GM12875 (cell line): Measurements from ENCODE around the gene OR6A2.
"Not testable (repeated sequence)": the region's sequence is repeated elsewhere in the genome, so short reads cannot be mapped to it uniquely, and the experiment has no call there.

ENCODE experiments used
- H3K4me3 ChIP-seq: one replicate; pipeline ENCODE4 v1.5.1; 2011; ENCODE audit warnings: low read depth, low read length, control low read depth
- CTCF ChIP-seq: IDR thresholded peaks from 2 replicates; pipeline ENCODE4 v1.5.1; 2011; ENCODE audit warnings: low read depth, mild to moderate bottlenecking, control low read depth, inconsistent platforms, low read length, moderate library complexity, borderline replicate concordance; ENCODE audit not compliant: insufficient read depth

OR6A2 gene

GRCh38 chr11:6828103-6828502 is 28.6 kb upstream of the OR6A2 start:
- no peak overlapping the region for H3K4me3 ChIP-seq
- no peak for TF ChIP-seq CTCF

- TF ChIP-seq CTCF, result no peak
These were observed 25.8 kb upstream of the OR6A2 start for GRCh38 chr11:6825231-6825744.

GRCh38 chr11:6824136-6824823 is 24.8 kb upstream of the OR6A2 start:
- H3K4me3 ChIP-seq, result no peak overlapping the region
- no peak for TF ChIP-seq CTCF

More at GRCh38 chr11:6825231-6825744, 25.8 kb upstream of the OR6A2 start:
- H3K4me3 ChIP-seq, result no peak overlapping the region

GRCh38 chr11:6818967-6819366 is 19.5 kb upstream of the OR6A2 start:
- no peak for TF ChIP-seq CTCF
- no peak overlapping the region for H3K4me3 ChIP-seq

- no peak for TF ChIP-seq CTCF
- H3K4me3 ChIP-seq, result no peak overlapping the region
These were observed 18.2 kb upstream of the OR6A2 start for GRCh38 chr11:6817694-6818093.

DNA sequence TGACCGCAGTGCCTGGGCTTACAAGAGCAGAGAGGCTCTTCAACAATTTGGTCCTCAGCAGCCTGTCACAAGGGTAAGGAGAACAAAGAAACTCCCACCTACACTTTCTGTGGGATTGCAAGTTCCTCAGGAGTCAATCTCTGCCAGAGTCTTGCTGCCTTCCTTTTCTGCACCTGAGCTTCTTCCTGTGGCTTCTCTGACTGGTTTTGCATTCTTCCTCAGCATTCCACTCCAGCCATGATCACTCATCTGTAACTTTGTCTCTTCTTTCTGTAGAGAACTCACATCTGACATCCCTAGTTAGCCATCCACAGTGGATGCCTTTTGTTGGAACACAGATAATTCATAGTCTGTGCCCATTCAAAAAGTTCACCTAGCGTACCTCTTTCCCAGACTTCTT is 14.2 kb upstream of the OR6A2 start:
- TF ChIP-seq CTCF, result no peak
- no peak overlapping the region for H3K4me3 ChIP-seq

DNA sequence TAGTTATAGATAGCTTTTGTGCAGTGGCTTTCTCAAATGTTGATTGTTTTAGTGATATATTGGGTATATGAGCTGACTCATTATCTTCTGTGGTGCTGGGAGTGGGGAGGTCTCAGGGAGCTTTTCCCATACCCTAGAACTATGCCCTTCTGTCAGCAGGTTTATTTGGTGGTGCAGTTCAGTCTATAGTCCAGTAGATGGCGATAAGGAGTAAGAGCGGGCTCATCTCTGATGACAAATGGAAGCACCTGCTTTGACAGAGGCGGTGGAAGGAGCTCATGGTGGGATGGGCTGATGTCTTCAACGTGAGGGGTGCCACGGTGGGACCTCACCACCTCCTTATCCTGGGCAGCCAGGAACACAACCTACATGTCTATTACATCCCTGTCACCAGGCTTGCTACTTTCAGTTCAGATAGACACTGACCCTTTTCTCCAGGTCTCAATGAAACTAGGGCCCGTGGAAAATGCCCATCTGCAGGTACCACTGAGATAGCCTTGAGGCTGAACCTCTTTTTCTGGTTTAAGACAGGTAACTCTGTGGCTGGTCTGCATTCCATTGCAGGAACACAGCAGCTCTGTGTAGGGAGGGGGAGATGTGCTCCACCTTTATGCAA is 13.0 kb upstream of the OR6A2 start:
- peak; percentile 95 for TF ChIP-seq CTCF
- no peak overlapping the region for H3K4me3 ChIP-seq

- not testable (repeated sequence) for H3K4me3 ChIP-seq
These were observed 1.6 kb upstream of the OR6A2 start for GRCh38 chr11:6801075-6801474.
